B cell (primary cell): ENCODE results near the gene ADGRA1. TPM values are rescaled to one million over a fixed set of nuclear protein-coding genes. Genes with fewer than 3 reads are reported as not detected.

Experiments used
- ATAC-seq: fragments of 200-7000 bp; cut with Tn5 transposase; one replicate; pipeline ENCODE4 v1.10.0; 2021; ENCODE audit warnings: low read depth, mild to moderate bottlenecking, moderate number of reproducible peaks, moderate library complexity
- CTCF ChIA-PET: fragments of 350-600 bp; sonication (Branson Sonifier 250); formaldehyde crosslinking; loops from one replicate; lab custom pipeline; 2021; ENCODE audit warnings: antibody characterized with exemption, inconsistent platforms; lab: Charles Lee
- POLR2A ChIA-PET: fragments of 350-600 bp; sonication (Branson Sonifier 250); formaldehyde crosslinking; loops from one replicate; lab custom pipeline; 2021; ENCODE audit warnings: antibody characterized with exemption; lab: Charles Lee
- DNase-seq: peaks from one replicate; pipeline ENCODE4 v3.0.0; 2013
- H2AFZ ChIP-seq: 2 replicates; pipeline ENCODE4 v1.6.1; 2012; ENCODE audit warnings: mild to moderate bottlenecking, low read depth, low read length; ENCODE audit not compliant: insufficient read depth, poor library complexity, severe bottlenecking
- H3K27ac ChIP-seq, 2 donors: 1 replicate in 1 of 2; 2 replicates in 1 of 2; pipeline ENCODE4 v1.5.1; 2012 to 2013; ENCODE audit warnings: low read length in 2 of 2, mild to moderate bottlenecking in 2 of 2, moderate library complexity in 1 of 2
- H3K27me3 ChIP-seq, 4 experiments: fragments of 200-600 bp in 1 of 4; sonication (generic) in 1 of 4; replicated peaks in 1 of 4; 1 replicate in 2 of 4; 2 replicates in 2 of 4; pipeline versions ENCODE4 v1.6.1 to v1.7.0; 2013 to 2016; ENCODE audit warnings: low read length in 3 of 4, mild to moderate bottlenecking in 2 of 4, mixed read lengths in 1 of 4, moderate library complexity in 1 of 4; ENCODE audit not compliant: insufficient read depth in 4 of 4, control insufficient read depth in 3 of 4; ENCODE audit errors: control extremely low read depth in 1 of 4
- H3K36me3 ChIP-seq, 2 experiments: replicated peaks in 1 of 2; 1 replicate in 1 of 2; 2 replicates in 1 of 2; pipeline versions ENCODE4 v1.6.1 to v1.7.1; 2013; ENCODE audit warnings: low read length in 1 of 2; ENCODE audit not compliant: insufficient read depth in 2 of 2, control insufficient read depth in 1 of 2; ENCODE audit errors: control extremely low read depth in 1 of 2, extremely low read depth in 1 of 2
- H3K4me1 ChIP-seq, 2 donors: fragments of 200-600 bp in 1 of 2; sonication (generic) in 1 of 2; 1 replicate in 1 of 2; 2 replicates in 1 of 2; pipeline versions ENCODE4 v1.5.1 to v1.6.1; 2013 to 2017; ENCODE audit warnings: low read length in 2 of 2; ENCODE audit not compliant: control insufficient read depth in 2 of 2, insufficient read depth in 2 of 2
- H3K4me2 ChIP-seq: replicated peaks from 2 replicates; pipeline ENCODE3; 2012; ENCODE audit warnings: mild to moderate bottlenecking, low read depth, low read length; ENCODE audit not compliant: poor library complexity, severe bottlenecking
- H3K4me3 ChIP-seq, 5 experiments: fragments of 200-600 bp in 1 of 5; sonication (generic) in 1 of 5; 1 replicate in 3 of 5; 2 replicates in 2 of 5; pipeline versions ENCODE4 v1.5.1 to v1.7.0; 2011 to 2016; ENCODE audit warnings: low read length in 4 of 5, mild to moderate bottlenecking in 4 of 5, low read depth in 2 of 5, control low read depth in 1 of 5, moderate library complexity in 1 of 5; ENCODE audit not compliant: insufficient read depth in 1 of 5; ENCODE audit errors: control extremely low read depth in 1 of 5, extremely low read depth in 1 of 5
- H3K79me2 ChIP-seq: fragments of 200-600 bp; sonication (generic); one replicate; pipeline ENCODE4 v1.6.0; 2016; ENCODE audit warnings: low read length; ENCODE audit not compliant: control insufficient read depth, insufficient read depth
- H3K9ac ChIP-seq: fragments of 200-600 bp; sonication (generic); 2 replicates; pipeline ENCODE4 v1.6.1; 2017; ENCODE audit warnings: mild to moderate bottlenecking, low read length, moderate library complexity
- H3K9me3 ChIP-seq, 3 donors: one replicate each; pipeline versions ENCODE4 v1.6.1 to v1.7.1; 2013; ENCODE audit warnings: low read length in 2 of 3; ENCODE audit not compliant: control insufficient read depth in 2 of 3, insufficient read depth in 1 of 3; ENCODE audit errors: control extremely low read depth in 1 of 3
- H4K20me1 ChIP-seq: 2 replicates; pipeline ENCODE4 v1.6.0; 2012; ENCODE audit warnings: mild to moderate bottlenecking, low read length; ENCODE audit not compliant: insufficient read depth, control insufficient read depth, poor library complexity, severe bottlenecking
- H3K27ac Mint-ChIP-seq: one replicate; pipeline ENCODE4 v1.8.0; 2021; ENCODE audit warnings: mixed read lengths
- H3K27me3 Mint-ChIP-seq: one replicate; pipeline ENCODE4 v1.8.0; 2021; ENCODE audit warnings: mixed read lengths
- H3K4me1 Mint-ChIP-seq: one replicate; pipeline ENCODE4 v1.8.0; 2021; ENCODE audit warnings: mixed read lengths
- H3K4me3 Mint-ChIP-seq: one replicate; pipeline ENCODE4 v1.8.0; 2021; ENCODE audit warnings: mixed read lengths
- H3K9me3 Mint-ChIP-seq: one replicate; pipeline ENCODE4 v1.8.0; 2022; ENCODE audit warnings: mixed read lengths; ENCODE audit not compliant: insufficient read depth
- CTCF ChIP-seq: fragments of 200-600 bp; IDR thresholded peaks from one replicate; pipeline ENCODE4 v1.8.0; 2022; ENCODE audit warnings: antibody characterized with exemption, mild to moderate bottlenecking
- EZH2 ChIP-seq: IDR thresholded peaks from 2 replicates; pipeline ENCODE4 v1.6.1; 2012; ENCODE audit warnings: borderline replicate concordance, low read depth, mild to moderate bottlenecking, moderate library complexity, low read length; ENCODE audit not compliant: insufficient read depth, poor library complexity, severe bottlenecking
- WGBS: methylation state at CpG from one replicate; pipeline ENCODE4 v1.1.5; 2013; ENCODE audit warnings: missing lambda C conversion rate; ENCODE audit not compliant: insufficient coverage; 5-methylcytosine and 5-hydroxymethylcytosine counted together
- intact Hi-C: fragments of 100-400 bp; cut with micrococcal nuclease; formaldehyde crosslinking; loops from one replicate; pipeline ENCODE4 v1.10.0; 2022
- polyA plus RNA-seq: library from polyadenylated mRNA; depleted of rRNA; stranded (reverse); fragments of >200 nt; gene quantifications from 2 replicates; pipeline ENCODE4 v1.2.3, GENCODE V29; 2012
- total RNA-seq, 2 donors: library from RNA; stranded (reverse); fragments of 120-200 nt in 1 of 2; gene quantifications; 1 replicate in 1 of 2; 2 replicates in 1 of 2; pipeline versions ENCODE4 v1.2.3 to v1.2.4, GENCODE V29; 2013 to 2022

ADGRA1 gene
- total and polyA plus RNA-seq, 2 donors (not counting 1 experiment from before 2014, with no cell fraction given), result not detected

GRCh38 chr10:133095586-133095985 lies 7.9 kb downstream of the ADGRA1 start:
- 92% methylated on average over 16 of the region's 16 CpGs for WGBS
- Histone ChIP-seq H3K27me3 (peaks cover 0 to 4% (median 0%) of the 10 kb centered on the region in 4 experiments), H2AFZ (no peak overlapping the region), H3K79me2 (no peaks in the 10 kb centered on the region), H3K4me1 (no peaks in the 10 kb centered on the region), H4K20me1 (no peaks in the 10 kb centered on the region), H3K36me3 (no peaks in the 10 kb centered on the region), H3K4me2 (no peak overlapping the region), H3K27ac (no peak overlapping the region), H3K4me3 (no peak overlapping the region), H3K9ac (no peak overlapping the region), H3K9me3 (no peaks in the 10 kb centered on the region)
- intact Hi-C loops, result no loop called here
- CTCF ChIA-PET, result no interaction called here
- peaks cover 3% of the 10 kb centered on the region for H3K27me3 Mint-ChIP-seq
- no peak overlapping the region for H3K4me3 Mint-ChIP-seq
- DNase-seq, result no peak
- H3K4me1 Mint-ChIP-seq, result no peaks in the 10 kb centered on the region
- TF ChIP-seq CTCF (no peak), EZH2 (no peak)
- H3K27ac Mint-ChIP-seq, result no peak overlapping the region
- H3K9me3 Mint-ChIP-seq, result no peaks in the 10 kb centered on the region
- ATAC-seq, result no peak
- POLR2A ChIA-PET, result no interaction called here

GRCh38 chr10:133096616-133097269 lies 9.0 kb downstream of the ADGRA1 start:
- DNase-seq, result no peak
- peaks cover 3% of the 10 kb centered on the region for H3K4me1 Mint-ChIP-seq
- 73% methylated on average over 28 of the region's 28 CpGs for WGBS
- TF ChIP-seq CTCF (no peak), EZH2 (no peak)
- Histone ChIP-seq H3K4me2 (no peak overlapping the region), H4K20me1 (no peaks in the 10 kb centered on the region), H3K36me3 (no peaks in the 10 kb centered on the region), H3K27ac (no peak overlapping the region), H2AFZ (no peak overlapping the region), H3K4me3 (no peak overlapping the region), H3K9me3 (no peaks in the 10 kb centered on the region), H3K79me2 (no peaks in the 10 kb centered on the region), H3K9ac (no peak overlapping the region), H3K27me3 (peaks cover 0 to 7% (median 0%) of the 10 kb centered on the region in 4 experiments), H3K4me1 (no peaks in the 10 kb centered on the region)
- H3K9me3 Mint-ChIP-seq, result no peaks in the 10 kb centered on the region
- ChIA-PET CTCF (no interaction called here), POLR2A (no interaction called here)
- no peak for ATAC-seq
- H3K4me3 Mint-ChIP-seq, result no peak overlapping the region
- H3K27me3 Mint-ChIP-seq, result peaks cover 2% of the 10 kb centered on the region
- intact Hi-C loops, result no loop called here
- no peak overlapping the region for H3K27ac Mint-ChIP-seq
